ENCODE measurements around the gene TMEM150B. TPM values are rescaled to one million over a fixed set of nuclear protein-coding genes. Genes with fewer than 3 reads are reported as not detected.
A peak's percentile ranks its signal among the peaks of the same experiment; 100 is the strongest.

TMEM150B gene
- total and polyA plus RNA-seq, 9 of the 15 experiments (the other 6 are each of a cell fraction or from before 2014, with no cell fraction given) = 0.47 to 1.3 (median 0.74) TPM; not detected in 2

- TF ChIP-seq ZNF407 (IDR thresholded peaks at IDR 0.05; ENCODE audit: low read depth) = no peak
- TF ChIP-seq ARID3B (CRISPR knock-in tag; IDR thresholded peaks at IDR 0.05; ENCODE audit: borderline replicate concordance) = no peak
- TF ChIP-seq, protein P1, sequence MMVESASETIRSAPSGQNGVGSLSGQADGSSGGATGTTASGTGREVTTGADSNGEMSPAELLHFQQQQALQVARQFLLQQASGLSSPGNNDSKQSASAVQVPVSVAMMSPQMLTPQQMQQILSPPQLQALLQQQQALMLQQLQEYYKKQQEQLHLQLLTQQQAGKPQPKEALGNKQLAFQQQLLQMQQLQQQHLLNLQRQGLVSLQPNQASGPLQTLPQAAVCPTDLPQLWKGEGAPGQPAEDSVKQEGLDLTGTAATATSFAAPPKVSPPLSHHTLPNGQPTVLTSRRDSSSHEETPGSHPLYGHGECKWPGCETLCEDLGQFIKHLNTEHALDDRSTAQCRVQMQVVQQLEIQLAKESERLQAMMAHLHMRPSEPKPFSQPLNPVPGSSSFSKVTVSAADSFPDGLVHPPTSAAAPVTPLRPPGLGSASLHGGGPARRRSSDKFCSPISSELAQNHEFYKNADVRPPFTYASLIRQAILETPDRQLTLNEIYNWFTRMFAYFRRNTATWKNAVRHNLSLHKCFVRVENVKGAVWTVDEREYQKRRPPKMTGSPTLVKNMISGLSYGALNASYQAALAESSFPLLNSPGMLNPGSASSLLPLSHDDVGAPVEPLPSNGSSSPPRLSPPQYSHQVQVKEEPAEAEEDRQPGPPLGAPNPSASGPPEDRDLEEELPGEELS (CRISPR knock-in tag; IDR thresholded peaks at IDR 0.05; ENCODE audit: borderline replicate concordance) = no peak
- TF ChIP-seq EGR1 (conservative IDR thresholded peaks at IDR 0.05) = peak; percentile 69
- TF ChIP-seq ZNF239 (CRISPR knock-in tag; IDR thresholded peaks at IDR 0.05) = no peak
- TF ChIP-seq SRSF7 (optimal IDR thresholded peaks at IDR 0.05; ENCODE audit: low read depth, low read length) = no peak
- TF ChIP-seq JUNB (CRISPR knock-in tag; conservative IDR thresholded peaks at IDR 0.05) = no peak
- TF ChIP-seq BMI1 (IDR thresholded peaks at IDR 0.05; ENCODE audit: low read length) = no peak
- no peak for TF ChIP-seq RBM39 (optimal IDR thresholded peaks at IDR 0.05; ENCODE audit: low read depth, low read length)
- no peak for TF ChIP-seq SRSF1 (IDR thresholded peaks at IDR 0.05; ENCODE audit: low read depth, low read length)
- no peak for TF ChIP-seq ZNF280A (IDR thresholded peaks at IDR 0.05; ENCODE audit: low read depth, partially characterized antibody)
- no peak for TF ChIP-seq MYBL2 (IDR thresholded peaks at IDR 0.05; ENCODE audit: low read depth)
- no peak for TF ChIP-seq MYBL2 (CRISPR knock-in tag; IDR thresholded peaks at IDR 0.05; ENCODE audit: borderline replicate concordance)
Measured at GRCh38 chr19:55301459-55302317, 23.5 kb downstream of the TMEM150B start (continued).

Measured in K562 (cell line).